Astrocyte of the spinal cord (primary cell): ENCODE data around the gene MIGA1.
A peak's percentile ranks its signal among the peaks of the same experiment; 100 is the strongest.
"Not testable (repeated sequence)": the region's sequence is repeated elsewhere in the genome, so short reads cannot be mapped to it uniquely, and the experiment has no call there.

ENCODE experiments used
- DNase-seq: peaks from one replicate; pipeline ENCODE4 v3.0.0; 2011; ENCODE audit warnings: low read depth, low spot score
- H3K4me3 ChIP-seq: 2 replicates; pipeline ENCODE4 v1.5.1; 2011; ENCODE audit warnings: low read depth, mild to moderate bottlenecking, low read length, moderate library complexity
- CTCF ChIP-seq: IDR thresholded peaks from 2 replicates; pipeline ENCODE4 v1.5.1; 2012; ENCODE audit warnings: low read depth, mild to moderate bottlenecking, low read length, inconsistent platforms
- in situ Hi-C: cut with HindIII; loops from 2 replicates; pipeline ENCODE4 v1.10.0; 2017; ENCODE audit warnings: low sequenced_read_pairs

Gene MIGA1

GRCh38 chr1:77779529-77780281 is at the start of gene MIGA1:
Gene MIGA1, plus strand, starts transcription at chr1:77779649. Its CDS starts 3,604 bp downstream, at chr1:77783253.
- peak; percentile 90 for DNase-seq
- in situ Hi-C loops = no loop called here
- H3K4me3 ChIP-seq = peak within 1 kb of the TSS; percentile 84
- TF ChIP-seq CTCF = no peak

GRCh38 chr1:77732090-77732489 is 47.4 kb upstream of the MIGA1 start:
- no peak for TF ChIP-seq CTCF
- H3K4me3 ChIP-seq = no peak overlapping the region
- no peak for DNase-seq
- in situ Hi-C loops = no loop called here

- H3K4me3 ChIP-seq = no peak overlapping the region
- in situ Hi-C loops = no loop called here
- TF ChIP-seq CTCF = no peak
- no peak for DNase-seq
These were observed 40.2 kb upstream of the MIGA1 start for GRCh38 chr1:77739235-77739634.

- no peak for DNase-seq
- in situ Hi-C loops = no loop called here
- no peak overlapping the region for H3K4me3 ChIP-seq
- TF ChIP-seq CTCF = no peak
These were observed 38.1 kb upstream of the MIGA1 start for GRCh38 chr1:77741316-77741715.

GRCh38 chr1:77742011-77742555 is 37.4 kb upstream of the MIGA1 start:
- in situ Hi-C loops = no loop called here
- no peak for TF ChIP-seq CTCF

GRCh38 chr1:77744576-77744975 is 34.9 kb upstream of the MIGA1 start:
- TF ChIP-seq CTCF = no peak
- in situ Hi-C loops = no loop called here
- DNase-seq = no peak
- no peak overlapping the region for H3K4me3 ChIP-seq

More at GRCh38 chr1:77742011-77742555, 37.4 kb upstream of the MIGA1 start:
- H3K4me3 ChIP-seq = no peak overlapping the region
- no peak for DNase-seq

- in situ Hi-C loops, H3K4me3 ChIP-seq, DNase-seq: not testable (repeated sequence)
These were observed 30.0 kb upstream of the MIGA1 start for GRCh38 chr1:77749489-77749888.
